Measurements from ENCODE around the gene MFSD11.

GRCh38 chr17:76727745-76728456 lies 10.0 kb upstream of the MFSD11 start:
- TF ChIP-seq CTCF (IDR thresholded peaks at IDR 0.05) = no peak
- TF ChIP-seq POLR2A (IDR thresholded peaks at IDR 0.05) = no peak

Measured in heart left ventricle (tissue), 13 donors.